Activated naive CD4-positive, alpha-beta T cell treated with anti-CD3 and anti-CD28 coated beads, Interleukin-2, amount 10 ng/mL, durations not matched to agents 7 days and 5 days (primary cell): ENCODE data around the gene SCIN.

Source experiments
- CTCF ChIA-PET: fragments of 350-600 bp; sonication (Branson Sonifier 250); formaldehyde crosslinking; loops from one replicate; lab custom pipeline; 2021; ENCODE audit warnings: antibody characterized with exemption; lab: Charles Lee
- DNase-seq: peaks from one replicate; pipeline ENCODE4 v3.0.0-alpha.2; 2020
- H3K27ac Mint-ChIP-seq: one replicate; pipeline ENCODE4 v1.8.0; 2021; ENCODE audit warnings: mild to moderate bottlenecking, moderate library complexity, mixed read lengths
- H3K27me3 Mint-ChIP-seq: one replicate; pipeline ENCODE4 v1.8.0; 2021; ENCODE audit warnings: mild to moderate bottlenecking, mixed read lengths
- H3K36me3 Mint-ChIP-seq: one replicate; pipeline ENCODE4 v1.8.0; 2021; ENCODE audit warnings: mixed read lengths
- H3K4me1 Mint-ChIP-seq: one replicate; pipeline ENCODE4 v1.8.0; 2021; ENCODE audit warnings: mixed read lengths
- H3K4me3 Mint-ChIP-seq: one replicate; pipeline ENCODE4 v1.8.0; 2021; ENCODE audit warnings: mild to moderate bottlenecking, moderate library complexity, mixed read lengths
- H3K9me3 Mint-ChIP-seq: one replicate; pipeline ENCODE4 v1.8.0; 2021; ENCODE audit warnings: mixed read lengths

The SCIN gene

GRCh38 chr7:12701433-12701832, 130.9 kb downstream of the SCIN start:
- CTCF ChIA-PET, result interaction anchor here (2.0 kb wide), 1 partner anchor 14 kb away, joined by 6 read pairs; the partner anchor contains the start of gene ARL4A
- no peaks in the 10 kb centered on the region for H3K27me3 Mint-ChIP-seq

GRCh38 chr7:12703881-12704280, 133.4 kb downstream of the SCIN start:
- CTCF ChIA-PET, result no interaction called here
- no peak for DNase-seq
- H3K27ac Mint-ChIP-seq, result no peak overlapping the region
- no peak overlapping the region for H3K4me3 Mint-ChIP-seq
- peaks cover 8% of the 10 kb centered on the region for H3K9me3 Mint-ChIP-seq
- no peaks in the 10 kb centered on the region for H3K4me1 Mint-ChIP-seq
- H3K27me3 Mint-ChIP-seq, result no peaks in the 10 kb centered on the region
- H3K36me3 Mint-ChIP-seq, result peaks cover 3% of the 10 kb centered on the region

More at GRCh38 chr7:12701433-12701832, 130.9 kb downstream of the SCIN start:
- Mint-ChIP-seq H3K4me3 (no peak overlapping the region), H3K4me1 (no peaks in the 10 kb centered on the region), H3K36me3 (peaks cover 3% of the 10 kb centered on the region), H3K9me3 (peaks cover 8% of the 10 kb centered on the region), H3K27ac (no peak overlapping the region)
- DNase-seq, result no peak

GRCh38 chr7:12705878-12706277, 135.4 kb downstream of the SCIN start:
- peaks cover 3% of the 10 kb centered on the region for H3K36me3 Mint-ChIP-seq
- no peak for DNase-seq
- H3K27ac Mint-ChIP-seq, result no peak overlapping the region
- H3K9me3 Mint-ChIP-seq, result peaks cover 5% of the 10 kb centered on the region
- no peak overlapping the region for H3K4me3 Mint-ChIP-seq
- CTCF ChIA-PET, result interaction anchor here (1.6 kb wide), 1 partner anchor 19 kb away, joined by 4 read pairs; no protein-coding TSS in a partner anchor
- H3K27me3 Mint-ChIP-seq, result no peaks in the 10 kb centered on the region
- H3K4me1 Mint-ChIP-seq, result no peaks in the 10 kb centered on the region

GRCh38 chr7:12706900-12707536, 136.5 kb downstream of the SCIN start:
- no peak overlapping the region for H3K4me3 Mint-ChIP-seq
- CTCF ChIA-PET, result interaction anchor here (1.6 kb wide), 1 partner anchor 20 kb away, joined by 4 read pairs; no protein-coding TSS in a partner anchor
- H3K27ac Mint-ChIP-seq, result no peak overlapping the region
- H3K36me3 Mint-ChIP-seq, result no peaks in the 10 kb centered on the region
- H3K27me3 Mint-ChIP-seq, result no peaks in the 10 kb centered on the region
- H3K9me3 Mint-ChIP-seq, result no peaks in the 10 kb centered on the region
- no peak for DNase-seq
- H3K4me1 Mint-ChIP-seq, result no peaks in the 10 kb centered on the region

GRCh38 chr7:12708314-12708713, 137.8 kb downstream of the SCIN start:
- Mint-ChIP-seq H3K4me1 (no peaks in the 10 kb centered on the region), H3K27me3 (no peaks in the 10 kb centered on the region), H3K27ac (no peak overlapping the region), H3K36me3 (no peaks in the 10 kb centered on the region), H3K9me3 (no peaks in the 10 kb centered on the region), H3K4me3 (no peak overlapping the region)
- CTCF ChIA-PET, result no interaction called here
- no peak for DNase-seq
